ENCODE measurements around the gene VRK3. TPM values are rescaled to one million over a fixed set of nuclear protein-coding genes. Genes with fewer than 3 reads are reported as not detected.
"Not testable (repeated sequence)": the region's sequence is repeated elsewhere in the genome, so short reads cannot be mapped to it uniquely, and the experiment has no call there.

The VRK3 gene
- total and polyA plus RNA-seq, 2 donors (not counting 3 experiments of a cell fraction or from before 2014, with no cell fraction given), result 20.4 to 36.0 TPM

- no peak overlapping the region for H3K4me2 ChIP-seq (ENCODE audit: insufficient read depth, low read length)
- no peaks in the 10 kb centered on the region for H3K79me2 ChIP-seq (ENCODE audit: control insufficient read depth, insufficient read depth, low read length)
- no TSS peak for BruUV-seq (replicated peaks)
- POLR2A ChIA-PET, result no interaction called here
- no peak for TF ChIP-seq MAX (IDR thresholded peaks at IDR 0.05; ENCODE audit: insufficient read depth, insufficient read length)
- TF ChIP-seq JUN (IDR thresholded peaks at IDR 0.05; ENCODE audit: borderline replicate concordance, insufficient read depth, insufficient read length, low read depth), result no peak
- TF ChIP-seq CTCF (IDR thresholded peaks at IDR 0.05; ENCODE audit: extremely low read depth in 1 of 2, insufficient read depth in 1 of 2, low read depth in 1 of 2, low read length in 2 of 2), result no peak
- no peak for TF ChIP-seq GATA2 (IDR thresholded peaks at IDR 0.05; ENCODE audit: insufficient read depth, insufficient read length, low read depth, low read length)
- TF ChIP-seq EZH2 (IDR thresholded peaks at IDR 0.05; ENCODE audit: borderline replicate concordance, low read depth, low read length, severe bottlenecking), result no peak
- TF ChIP-seq POLR2A (IDR thresholded peaks at IDR 0.05; ENCODE audit: low read depth, low read length), result no peak
- no peak for TF ChIP-seq FOS (IDR thresholded peaks at IDR 0.05; ENCODE audit: borderline replicate concordance, insufficient read depth, low read length)
- intact Hi-C loops (cut with micrococcal nuclease), result no loop called here
- dilution Hi-C loops (cut with MboI; ENCODE audit: extremely low pct_ligation_motif_present, low sequenced_read_pairs), result no loop called here
- no peaks in the 10 kb centered on the region for H3K27me3 ChIP-seq (ENCODE audit: control insufficient read depth in 2 of 2, insufficient read depth in 2 of 2, low read length in 2 of 2)
- no peak for DNase-seq (ENCODE audit: low read depth, low spot score)
- CTCF ChIA-PET, result interaction anchor here (2.0 kb wide), 1 partner anchor 9 kb away, joined by 5 read pairs; no protein-coding TSS in a partner anchor
- no peak overlapping the region for H3K27ac ChIP-seq (ENCODE audit: insufficient read depth, low read depth, low read length)
- no peak overlapping the region for H2AFZ ChIP-seq (ENCODE audit: low read depth, low read length)
- H3K9me1 ChIP-seq (replicated peaks; ENCODE audit: control insufficient read depth, extremely low read depth, insufficient read depth, low read length), result no peaks in the 10 kb centered on the region
- H3K9ac ChIP-seq (replicated peaks; ENCODE audit: extremely low read depth, insufficient read depth, low read length), result no peak overlapping the region
- H3K4me3 ChIP-seq (replicated peaks in 1 of 3; ENCODE audit: insufficient read depth in 1 of 3, low read depth in 1 of 3, low read length in 3 of 3), result no peak overlapping the region
- no peaks in the 10 kb centered on the region for H3K4me1 ChIP-seq (ENCODE audit: control insufficient read depth, extremely low read depth, insufficient read depth, low read length)
- H3K36me3 ChIP-seq (ENCODE audit: control insufficient read depth in 2 of 2, extremely low read depth in 1 of 2, insufficient read depth in 2 of 2, low read length in 2 of 2), result no peaks in the 10 kb centered on the region
- H3K9me3 ChIP-seq (replicated peaks; ENCODE audit: control insufficient read depth, insufficient read depth, low read length), result no peaks in the 10 kb centered on the region
- FAIRE-seq, result no peak
- H4K20me1 ChIP-seq (replicated peaks; ENCODE audit: control insufficient read depth, extremely low read depth, insufficient read depth, low read length), result no peaks in the 10 kb centered on the region
These were observed 78.8 kb downstream of the VRK3 start for GRCh38 chr19:49946415-49946814.

GRCh38 chr19:49944567-49944966 lies 80.6 kb downstream of the VRK3 start:
- CTCF ChIA-PET, result not testable (repeated sequence)

More at GRCh38 chr19:49944567-49944966, 80.6 kb downstream of the VRK3 start:
- H3K4me2 ChIP-seq (ENCODE audit: insufficient read depth, low read length); BruUV-seq (replicated peaks); H3K27me3 ChIP-seq (ENCODE audit: control insufficient read depth in 2 of 2, insufficient read depth in 2 of 2, low read length in 2 of 2); intact Hi-C loops (cut with micrococcal nuclease); H3K36me3 ChIP-seq (ENCODE audit: control insufficient read depth in 2 of 2, extremely low read depth in 1 of 2, insufficient read depth in 2 of 2, low read length in 2 of 2); H3K4me3 ChIP-seq (replicated peaks in 1 of 3; ENCODE audit: insufficient read depth in 1 of 3, low read depth in 1 of 3, low read length in 3 of 3); POLR2A ChIA-PET; dilution Hi-C loops (cut with MboI; ENCODE audit: extremely low pct_ligation_motif_present, low sequenced_read_pairs); H3K9ac ChIP-seq (replicated peaks; ENCODE audit: extremely low read depth, insufficient read depth, low read length); H3K9me3 ChIP-seq (replicated peaks; ENCODE audit: control insufficient read depth, insufficient read depth, low read length); H3K9me1 ChIP-seq (replicated peaks; ENCODE audit: control insufficient read depth, extremely low read depth, insufficient read depth, low read length); H4K20me1 ChIP-seq (replicated peaks; ENCODE audit: control insufficient read depth, extremely low read depth, insufficient read depth, low read length); DNase-seq (ENCODE audit: low read depth, low spot score); FAIRE-seq; H3K4me1 ChIP-seq (ENCODE audit: control insufficient read depth, extremely low read depth, insufficient read depth, low read length); H3K79me2 ChIP-seq (ENCODE audit: control insufficient read depth, insufficient read depth, low read length); H3K27ac ChIP-seq (ENCODE audit: insufficient read depth, low read depth, low read length); H2AFZ ChIP-seq (ENCODE audit: low read depth, low read length): not testable (repeated sequence)

Measured in endothelial cell of umbilical vein (primary cell).